GM19023 (cell line): ENCODE measurements around the gene KSR1.

Source experiments
- ATAC-seq: cut with Tn5 transposase; IDR thresholded peaks from one replicate; pipeline ENCODE4 v1.9.1; 2021; ENCODE audit warnings: mild to moderate bottlenecking, moderate library complexity; ENCODE audit not compliant: unreplicated experiment

The KSR1 gene

DNA sequence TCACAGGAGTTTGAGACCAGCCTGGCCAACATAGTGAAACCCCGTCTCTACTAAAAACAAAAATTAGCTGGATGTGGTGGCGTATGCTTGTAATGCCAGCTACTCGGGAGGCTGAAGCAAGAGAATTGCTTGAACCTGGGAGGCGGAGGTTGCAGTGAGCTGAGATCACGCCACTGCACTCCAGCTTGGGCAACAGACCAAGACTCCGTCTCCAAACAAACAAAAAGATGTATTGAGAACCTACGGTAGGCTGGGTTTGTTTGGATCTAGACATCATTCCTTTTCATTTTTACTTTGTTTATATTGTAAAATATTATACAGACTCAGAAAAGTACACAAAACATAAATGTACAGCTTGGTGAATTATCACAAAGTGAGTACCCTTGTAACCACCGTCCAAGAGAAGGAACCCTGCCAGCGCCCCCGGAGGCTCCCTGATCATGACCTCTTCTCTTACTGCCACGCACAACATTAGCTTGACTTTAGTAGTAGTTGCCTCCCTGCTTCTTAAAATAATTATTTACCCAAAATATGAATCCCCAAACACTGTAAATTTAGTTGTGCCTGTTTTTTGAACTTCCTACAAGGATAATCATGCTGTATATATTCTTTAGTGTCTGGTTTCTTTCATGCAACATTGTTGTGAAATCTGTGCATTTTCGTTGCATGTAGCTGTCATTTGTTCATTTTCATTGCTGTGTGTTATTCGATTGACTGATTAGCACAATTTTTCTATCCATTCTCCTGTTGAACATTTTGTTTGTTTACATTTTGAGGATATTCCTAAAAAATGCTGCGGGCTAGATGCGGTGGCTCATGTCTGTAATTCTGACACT is 56.5 kb downstream of the KSR1 start:
- ATAC-seq = no peak

- no peak for ATAC-seq
Observed at GRCh38 chr17:27513849-27514248, 57.6 kb downstream of the KSR1 start.

GRCh38 chr17:27514595-27515413 is 58.6 kb downstream of the KSR1 start:
- no peak for ATAC-seq

DNA sequence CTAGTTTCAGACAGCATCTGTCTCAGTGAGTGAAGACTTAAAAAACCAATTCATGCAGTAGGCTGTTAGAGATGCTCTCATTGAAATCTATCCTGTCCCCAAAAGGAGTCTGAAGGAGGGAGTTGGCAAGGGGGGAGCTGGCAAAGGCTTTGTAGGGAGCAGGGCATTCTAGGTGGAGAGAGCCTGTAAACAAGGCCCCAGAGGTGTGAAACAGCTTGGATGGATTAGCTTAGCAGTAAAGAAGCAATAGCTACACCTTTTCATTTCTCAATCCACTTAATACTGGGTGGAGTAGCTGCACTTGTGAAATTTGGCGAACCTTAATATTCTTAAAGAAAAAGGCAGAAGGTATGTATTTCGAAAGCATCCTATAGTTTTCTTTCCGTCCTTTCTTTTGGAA is 61.8 kb downstream of the KSR1 start:
- no peak for ATAC-seq

GRCh38 chr17:27518545-27519521 is 62.6 kb downstream of the KSR1 start:
- ATAC-seq = peak; percentile 32

DNA sequence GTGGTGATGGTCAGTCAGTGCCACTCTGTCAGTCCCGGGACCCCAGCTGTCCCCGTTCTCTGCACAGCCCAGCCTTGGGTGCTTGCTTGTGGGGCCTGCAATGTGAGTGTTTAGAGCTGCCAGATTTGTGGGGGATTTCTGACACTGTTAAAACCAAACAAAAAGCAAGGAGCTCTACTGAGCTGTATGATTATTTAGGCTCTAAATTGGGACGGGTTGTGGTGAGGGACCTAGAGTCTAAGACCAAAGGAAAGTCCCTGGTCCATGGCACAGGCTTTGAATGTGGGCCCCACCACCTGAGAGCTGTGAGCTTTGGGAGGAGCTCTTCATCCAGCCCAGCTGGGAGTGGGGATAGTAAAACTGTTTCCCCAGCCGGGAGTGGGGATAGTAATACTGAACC is 63.3 kb downstream of the KSR1 start:
- ATAC-seq = peak; percentile 56

GRCh38 chr17:27520491-27521185 is 64.4 kb downstream of the KSR1 start:
- ATAC-seq = no peak

DNA sequence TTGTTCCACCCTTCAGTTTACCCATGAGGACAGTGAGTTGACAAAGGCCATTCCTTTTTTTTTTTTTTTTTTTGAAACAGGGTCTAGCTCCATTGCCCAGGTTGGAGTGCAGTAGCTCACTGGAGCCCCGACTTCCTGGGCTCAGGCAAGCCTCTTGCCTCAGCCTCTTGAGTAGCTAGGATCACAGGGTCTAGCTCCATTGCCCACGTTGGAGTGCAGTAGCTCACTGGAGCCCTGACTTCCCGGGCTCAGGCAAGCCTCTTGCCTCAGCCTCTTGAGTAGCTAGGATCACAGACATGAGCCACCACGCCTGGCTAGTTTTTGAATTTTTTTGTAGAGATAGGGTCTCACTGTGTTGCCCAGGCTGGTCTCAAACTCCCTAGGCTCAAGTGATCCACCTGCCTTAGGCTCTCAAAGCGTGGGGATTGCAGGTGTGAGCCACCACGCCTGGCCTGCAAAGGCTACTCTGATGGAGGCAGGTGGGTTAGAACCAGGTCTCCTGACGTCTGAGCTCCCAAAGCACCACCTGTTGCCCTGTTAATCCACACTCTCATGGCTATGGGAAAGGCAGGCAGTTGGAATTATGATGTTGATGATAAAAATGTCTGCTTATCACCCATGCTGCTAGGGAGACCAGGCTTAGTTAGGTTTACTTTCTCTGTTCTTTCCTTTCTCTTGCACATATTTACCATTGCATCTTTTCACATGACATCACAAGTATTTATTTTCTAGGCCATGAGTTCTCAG is 65.2 kb downstream of the KSR1 start:
- no peak for ATAC-seq

DNA sequence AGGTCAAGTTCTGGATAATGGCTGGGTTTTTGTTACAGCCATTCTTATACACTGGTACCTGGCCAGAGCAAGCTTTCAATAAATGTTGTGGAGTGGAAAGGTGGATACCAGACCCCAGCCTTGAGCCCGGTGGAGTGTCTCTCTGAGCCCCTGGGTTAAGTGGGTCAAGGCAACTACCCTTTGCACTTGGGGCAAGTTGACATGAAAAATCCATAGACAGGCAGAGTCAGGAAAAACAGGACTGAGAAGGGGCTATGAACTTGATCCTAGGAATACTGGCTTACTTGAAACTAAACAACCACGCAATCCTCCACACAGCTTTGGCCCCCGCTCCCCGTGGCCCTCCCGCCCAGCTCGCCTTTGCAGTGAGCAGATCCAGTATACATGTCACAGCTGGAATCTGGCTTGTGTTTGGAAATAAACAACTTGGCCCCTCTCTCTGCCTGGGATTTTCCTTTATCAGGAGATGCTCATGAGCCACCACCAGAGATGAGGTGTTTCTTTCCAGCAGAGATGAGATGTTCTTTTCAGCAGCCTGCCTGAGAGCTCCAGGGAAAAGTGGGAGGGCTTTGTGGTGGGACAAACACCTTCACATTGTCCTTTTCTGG is 65.9 kb downstream of the KSR1 start:
- no peak for ATAC-seq

- ATAC-seq = no peak
Observed at GRCh38 chr17:27523712-27524111, 67.5 kb downstream of the KSR1 start.

GRCh38 chr17:27524594-27524993 is 68.3 kb downstream of the KSR1 start:
- no peak for ATAC-seq

DNA sequence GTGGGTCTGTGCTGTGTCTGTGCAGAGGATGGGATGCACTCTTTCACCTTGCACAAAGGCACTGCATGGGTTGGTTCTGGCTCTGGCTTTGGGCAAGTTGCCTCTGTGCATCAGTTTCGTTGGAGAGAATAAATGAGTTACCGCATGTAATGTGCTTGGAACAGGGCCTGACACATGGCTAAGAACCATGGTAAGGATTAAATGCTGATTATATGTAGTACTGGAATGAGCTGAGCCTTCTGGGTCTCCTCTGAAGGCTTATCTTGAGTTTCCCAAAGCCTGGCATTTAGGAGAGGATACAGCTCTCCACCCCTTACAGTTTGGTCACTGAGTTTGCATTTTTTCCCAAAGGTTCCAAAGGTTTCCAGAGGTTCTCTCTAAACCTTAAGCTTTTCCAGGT is 69.1 kb downstream of the KSR1 start:
- no peak for ATAC-seq

DNA sequence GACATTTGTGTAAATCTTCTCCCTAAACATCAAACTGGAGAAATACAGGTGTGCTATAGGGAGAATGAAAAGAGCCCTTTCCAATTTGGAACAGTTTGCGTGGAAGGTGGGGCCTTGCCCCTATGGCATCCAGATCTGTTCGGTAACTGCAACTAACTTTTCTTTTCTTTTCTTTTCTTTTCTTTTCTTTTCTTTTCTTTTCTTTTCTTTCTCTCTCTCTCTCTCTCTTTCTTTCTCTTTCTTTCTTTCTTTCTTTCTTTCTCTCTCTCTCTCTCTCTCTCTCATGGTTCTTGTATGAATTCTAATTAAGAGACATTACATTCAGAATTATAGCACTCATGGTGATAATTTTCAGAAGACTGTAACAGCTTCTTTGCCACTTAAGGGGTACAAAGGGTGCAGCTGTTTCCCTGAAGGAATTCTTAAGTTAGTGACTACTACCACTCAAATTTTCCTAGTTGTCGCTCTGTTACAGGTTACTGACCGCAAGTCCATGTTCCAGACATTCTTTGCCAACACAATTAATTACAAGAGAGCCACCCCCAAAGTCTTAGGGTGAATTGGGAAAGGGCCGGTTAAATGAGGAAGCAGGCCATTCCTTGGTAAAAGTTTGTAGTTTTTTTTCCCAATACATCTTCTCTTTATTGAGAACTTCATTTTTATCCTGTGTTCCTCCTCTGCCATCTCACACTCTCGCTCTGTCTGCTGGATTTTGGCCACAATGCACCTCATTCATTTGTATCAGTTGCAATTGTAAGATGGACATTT is 69.8 kb downstream of the KSR1 start:
- ATAC-seq = no peak

DNA sequence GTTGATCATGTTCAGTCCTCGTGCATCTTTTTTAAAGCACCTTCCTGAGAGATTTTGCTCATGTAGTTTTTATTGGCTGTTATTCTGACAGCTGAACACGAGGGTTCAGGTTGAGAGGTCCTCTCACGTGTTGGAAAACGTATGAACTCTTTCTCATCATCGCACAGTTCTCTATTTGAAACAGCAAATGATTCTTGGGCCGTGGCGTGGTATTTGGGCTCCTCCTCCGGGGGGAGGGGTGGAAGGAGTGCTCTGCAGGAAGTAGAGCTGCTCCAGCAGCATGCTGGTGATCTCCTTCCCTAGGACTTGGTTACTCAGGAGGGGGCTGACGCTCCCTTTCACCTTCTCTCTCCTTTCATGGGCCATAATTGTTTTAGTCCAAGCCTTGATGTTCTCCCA is 70.4 kb downstream of the KSR1 start:
- peak; percentile 59 for ATAC-seq

GRCh38 chr17:27529230-27529796 is 73.1 kb downstream of the KSR1 start:
- no peak for ATAC-seq

DNA sequence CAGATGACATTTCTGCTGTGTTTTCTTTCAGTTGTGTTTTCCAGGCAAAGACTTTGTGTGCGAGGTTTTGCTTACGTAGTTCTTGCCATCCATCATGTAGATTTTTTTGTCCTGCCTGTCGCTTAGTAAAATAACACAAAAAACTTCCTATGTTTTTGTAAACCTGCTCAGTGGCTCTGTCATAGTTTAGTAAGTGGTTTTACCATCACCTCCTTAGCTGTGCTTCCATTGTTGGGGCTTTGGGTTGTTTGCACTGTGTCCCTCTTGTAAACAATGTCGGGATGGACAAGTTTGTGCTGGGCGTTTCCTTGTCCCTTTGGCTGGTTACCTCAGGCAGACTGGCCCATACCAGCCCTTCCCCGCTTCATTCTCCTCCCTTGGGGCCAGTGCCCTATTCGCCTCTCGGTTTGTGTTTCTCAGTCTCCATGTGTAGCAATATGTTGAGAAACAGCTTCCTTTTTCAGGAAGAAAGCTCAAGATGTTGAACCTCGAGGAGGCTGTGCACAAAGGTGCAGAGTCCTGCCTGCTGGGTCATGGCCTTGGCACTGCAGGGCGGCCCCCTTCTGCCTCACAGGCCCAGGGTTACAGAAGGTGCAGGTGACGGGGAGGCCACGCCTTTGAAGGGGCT is 74.6 kb downstream of the KSR1 start:
- ATAC-seq = no peak

DNA sequence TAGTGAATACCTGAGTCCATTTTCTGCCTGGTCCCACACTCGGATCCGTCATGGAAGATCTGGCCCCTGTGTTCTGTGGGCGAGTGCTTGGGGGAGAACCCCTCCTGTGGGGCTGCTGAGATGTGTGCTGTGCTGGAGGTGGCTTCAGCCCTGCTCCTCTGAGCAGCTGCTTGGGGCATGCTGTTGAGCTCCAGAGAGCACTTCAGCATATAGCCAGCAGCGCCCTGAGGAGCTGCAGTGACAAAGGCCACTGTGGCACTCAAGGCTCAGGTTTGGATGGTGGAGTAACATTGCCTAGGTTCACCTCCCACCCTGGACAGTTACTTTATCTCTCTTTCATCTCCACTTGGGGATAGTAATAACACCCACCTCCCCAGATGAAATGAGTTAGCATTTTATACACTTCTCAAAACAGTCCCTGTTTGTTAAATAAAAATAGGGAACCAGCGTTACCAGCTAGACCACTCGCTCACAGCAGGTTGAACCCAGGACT is 75.3 kb downstream of the KSR1 start:
- no peak for ATAC-seq
